B cell (primary cell): ENCODE measurements around the gene PLCL1. TPM values are rescaled to one million over a fixed set of nuclear protein-coding genes. Genes with fewer than 3 reads are reported as not detected.

ENCODE experiments used
- ATAC-seq: fragments of 200-7000 bp; cut with Tn5 transposase; one replicate; pipeline ENCODE4 v1.10.0; 2021; ENCODE audit warnings: low read depth, mild to moderate bottlenecking, moderate number of reproducible peaks, moderate library complexity
- CTCF ChIA-PET: fragments of 350-600 bp; sonication (Branson Sonifier 250); formaldehyde crosslinking; loops from one replicate; lab custom pipeline; 2021; ENCODE audit warnings: antibody characterized with exemption, inconsistent platforms; lab: Charles Lee
- POLR2A ChIA-PET: fragments of 350-600 bp; sonication (Branson Sonifier 250); formaldehyde crosslinking; loops from one replicate; lab custom pipeline; 2021; ENCODE audit warnings: antibody characterized with exemption; lab: Charles Lee
- DNase-seq: peaks from one replicate; pipeline ENCODE4 v3.0.0; 2013
- H2AFZ ChIP-seq: 2 replicates; pipeline ENCODE4 v1.6.1; 2012; ENCODE audit warnings: mild to moderate bottlenecking, low read depth, low read length; ENCODE audit not compliant: insufficient read depth, poor library complexity, severe bottlenecking
- H3K27ac ChIP-seq, 2 donors: 1 replicate in 1 of 2; 2 replicates in 1 of 2; pipeline ENCODE4 v1.5.1; 2012 to 2013; ENCODE audit warnings: low read length in 2 of 2, mild to moderate bottlenecking in 2 of 2, moderate library complexity in 1 of 2
- H3K27me3 ChIP-seq, 4 experiments: fragments of 200-600 bp in 1 of 4; sonication (generic) in 1 of 4; replicated peaks in 1 of 4; 1 replicate in 2 of 4; 2 replicates in 2 of 4; pipeline versions ENCODE4 v1.6.1 to v1.7.0; 2013 to 2016; ENCODE audit warnings: low read length in 3 of 4, mild to moderate bottlenecking in 2 of 4, mixed read lengths in 1 of 4, moderate library complexity in 1 of 4; ENCODE audit not compliant: insufficient read depth in 4 of 4, control insufficient read depth in 3 of 4; ENCODE audit errors: control extremely low read depth in 1 of 4
- H3K36me3 ChIP-seq, 2 experiments: replicated peaks in 1 of 2; 1 replicate in 1 of 2; 2 replicates in 1 of 2; pipeline versions ENCODE4 v1.6.1 to v1.7.1; 2013; ENCODE audit warnings: low read length in 1 of 2; ENCODE audit not compliant: insufficient read depth in 2 of 2, control insufficient read depth in 1 of 2; ENCODE audit errors: control extremely low read depth in 1 of 2, extremely low read depth in 1 of 2
- H3K4me1 ChIP-seq, 2 donors: fragments of 200-600 bp in 1 of 2; sonication (generic) in 1 of 2; 1 replicate in 1 of 2; 2 replicates in 1 of 2; pipeline versions ENCODE4 v1.5.1 to v1.6.1; 2013 to 2017; ENCODE audit warnings: low read length in 2 of 2; ENCODE audit not compliant: control insufficient read depth in 2 of 2, insufficient read depth in 2 of 2
- H3K4me2 ChIP-seq: replicated peaks from 2 replicates; pipeline ENCODE3; 2012; ENCODE audit warnings: mild to moderate bottlenecking, low read depth, low read length; ENCODE audit not compliant: poor library complexity, severe bottlenecking
- H3K4me3 ChIP-seq, 5 experiments: fragments of 200-600 bp in 1 of 5; sonication (generic) in 1 of 5; 1 replicate in 3 of 5; 2 replicates in 2 of 5; pipeline versions ENCODE4 v1.5.1 to v1.7.0; 2011 to 2016; ENCODE audit warnings: low read length in 4 of 5, mild to moderate bottlenecking in 4 of 5, low read depth in 2 of 5, control low read depth in 1 of 5, moderate library complexity in 1 of 5; ENCODE audit not compliant: insufficient read depth in 1 of 5; ENCODE audit errors: control extremely low read depth in 1 of 5, extremely low read depth in 1 of 5
- H3K79me2 ChIP-seq: fragments of 200-600 bp; sonication (generic); one replicate; pipeline ENCODE4 v1.6.0; 2016; ENCODE audit warnings: low read length; ENCODE audit not compliant: control insufficient read depth, insufficient read depth
- H3K9ac ChIP-seq: fragments of 200-600 bp; sonication (generic); 2 replicates; pipeline ENCODE4 v1.6.1; 2017; ENCODE audit warnings: mild to moderate bottlenecking, low read length, moderate library complexity
- H3K9me3 ChIP-seq, 3 donors: one replicate each; pipeline versions ENCODE4 v1.6.1 to v1.7.1; 2013; ENCODE audit warnings: low read length in 2 of 3; ENCODE audit not compliant: control insufficient read depth in 2 of 3, insufficient read depth in 1 of 3; ENCODE audit errors: control extremely low read depth in 1 of 3
- H4K20me1 ChIP-seq: 2 replicates; pipeline ENCODE4 v1.6.0; 2012; ENCODE audit warnings: mild to moderate bottlenecking, low read length; ENCODE audit not compliant: insufficient read depth, control insufficient read depth, poor library complexity, severe bottlenecking
- H3K27ac Mint-ChIP-seq: one replicate; pipeline ENCODE4 v1.8.0; 2021; ENCODE audit warnings: mixed read lengths
- H3K27me3 Mint-ChIP-seq: one replicate; pipeline ENCODE4 v1.8.0; 2021; ENCODE audit warnings: mixed read lengths
- H3K4me1 Mint-ChIP-seq: one replicate; pipeline ENCODE4 v1.8.0; 2021; ENCODE audit warnings: mixed read lengths
- H3K4me3 Mint-ChIP-seq: one replicate; pipeline ENCODE4 v1.8.0; 2021; ENCODE audit warnings: mixed read lengths
- H3K9me3 Mint-ChIP-seq: one replicate; pipeline ENCODE4 v1.8.0; 2022; ENCODE audit warnings: mixed read lengths; ENCODE audit not compliant: insufficient read depth
- EZH2 ChIP-seq: IDR thresholded peaks from 2 replicates; pipeline ENCODE4 v1.6.1; 2012; ENCODE audit warnings: borderline replicate concordance, low read depth, mild to moderate bottlenecking, moderate library complexity, low read length; ENCODE audit not compliant: insufficient read depth, poor library complexity, severe bottlenecking
- WGBS: methylation state at CpG from one replicate; pipeline ENCODE4 v1.1.5; 2013; ENCODE audit warnings: missing lambda C conversion rate; ENCODE audit not compliant: insufficient coverage; 5-methylcytosine and 5-hydroxymethylcytosine counted together
- intact Hi-C: fragments of 100-400 bp; cut with micrococcal nuclease; formaldehyde crosslinking; loops from one replicate; pipeline ENCODE4 v1.10.0; 2022
- polyA plus RNA-seq: library from polyadenylated mRNA; depleted of rRNA; stranded (reverse); fragments of >200 nt; gene quantifications from 2 replicates; pipeline ENCODE4 v1.2.3, GENCODE V29; 2012
- total RNA-seq, 2 donors: library from RNA; stranded (reverse); fragments of 120-200 nt in 1 of 2; gene quantifications; 1 replicate in 1 of 2; 2 replicates in 1 of 2; pipeline versions ENCODE4 v1.2.3 to v1.2.4, GENCODE V29; 2013 to 2022
- TF ChIP-seq, protein P1 (sequence below): fragments of 200-600 bp; IDR thresholded peaks from one replicate; pipeline ENCODE4 v1.8.0; 2022; ENCODE audit warnings: antibody characterized with exemption, mild to moderate bottlenecking

Gene PLCL1
- total and polyA plus RNA-seq, 2 donors (not counting 1 experiment from before 2014, with no cell fraction given): 0.07 to 0.25 TPM

DNA sequence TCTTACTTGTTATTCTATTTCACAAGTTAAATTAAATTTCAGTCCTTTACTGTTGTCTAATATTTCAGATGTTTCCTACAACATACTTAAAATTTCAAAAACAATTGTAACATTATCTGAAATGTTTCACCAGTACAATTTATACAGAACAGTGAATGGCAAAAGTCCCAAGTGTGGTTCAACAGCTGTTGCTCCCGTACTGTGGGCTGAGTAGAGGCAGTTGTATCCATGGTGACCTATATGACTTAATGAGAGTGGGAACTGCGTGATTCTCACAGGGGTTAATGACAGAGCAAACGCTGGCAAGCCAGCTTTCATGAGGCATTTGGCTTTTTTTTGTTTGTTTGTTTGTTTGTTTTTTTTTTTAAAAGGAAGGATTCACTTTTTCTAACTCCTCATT lies 5.3 kb upstream of the PLCL1 start:
- H3K27me3 Mint-ChIP-seq: peaks cover 70% of the 10 kb centered on the region
- no peak overlapping the region for H2AFZ ChIP-seq

DNA sequence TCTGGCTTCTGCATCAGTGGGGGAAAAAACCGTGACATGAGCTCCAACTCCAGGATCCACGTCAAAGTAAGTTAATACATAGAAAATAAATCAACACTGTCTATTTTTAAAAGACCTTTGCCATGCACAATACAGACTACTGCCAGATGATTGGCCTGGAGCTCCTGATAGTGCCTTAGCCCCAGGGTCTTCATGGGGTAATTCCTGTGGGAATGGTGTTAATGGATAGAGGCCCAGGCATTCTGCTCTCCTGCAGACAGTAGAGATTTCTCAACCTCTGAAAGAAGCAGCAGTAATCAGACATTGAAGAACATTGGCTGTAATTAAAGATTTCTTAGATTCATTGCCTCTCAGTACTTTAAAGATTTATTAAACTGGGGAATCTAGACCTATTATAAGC lies 4.3 kb upstream of the PLCL1 start:
- Histone ChIP-seq H3K79me2 (no peaks in the 10 kb centered on the region), H3K36me3 (no peaks in the 10 kb centered on the region), H3K9ac (no peak overlapping the region), H3K4me1 (peaks cover 8 to 10% of the 10 kb centered on the region in 2 donors), H3K27ac (no peak overlapping the region), H3K4me3 (no peak overlapping the region), H3K4me2 (no peak overlapping the region), H4K20me1 (no peaks in the 10 kb centered on the region), H3K9me3 (peaks cover 0 to 8% (median 0%) of the 10 kb centered on the region in 3 donors), H2AFZ (no peak overlapping the region), H3K27me3 (peaks cover 0 to 51% (median 39%) of the 10 kb centered on the region in 4 experiments)
- intact Hi-C loops: no loop called here
- TF ChIP-seq, protein P1, sequence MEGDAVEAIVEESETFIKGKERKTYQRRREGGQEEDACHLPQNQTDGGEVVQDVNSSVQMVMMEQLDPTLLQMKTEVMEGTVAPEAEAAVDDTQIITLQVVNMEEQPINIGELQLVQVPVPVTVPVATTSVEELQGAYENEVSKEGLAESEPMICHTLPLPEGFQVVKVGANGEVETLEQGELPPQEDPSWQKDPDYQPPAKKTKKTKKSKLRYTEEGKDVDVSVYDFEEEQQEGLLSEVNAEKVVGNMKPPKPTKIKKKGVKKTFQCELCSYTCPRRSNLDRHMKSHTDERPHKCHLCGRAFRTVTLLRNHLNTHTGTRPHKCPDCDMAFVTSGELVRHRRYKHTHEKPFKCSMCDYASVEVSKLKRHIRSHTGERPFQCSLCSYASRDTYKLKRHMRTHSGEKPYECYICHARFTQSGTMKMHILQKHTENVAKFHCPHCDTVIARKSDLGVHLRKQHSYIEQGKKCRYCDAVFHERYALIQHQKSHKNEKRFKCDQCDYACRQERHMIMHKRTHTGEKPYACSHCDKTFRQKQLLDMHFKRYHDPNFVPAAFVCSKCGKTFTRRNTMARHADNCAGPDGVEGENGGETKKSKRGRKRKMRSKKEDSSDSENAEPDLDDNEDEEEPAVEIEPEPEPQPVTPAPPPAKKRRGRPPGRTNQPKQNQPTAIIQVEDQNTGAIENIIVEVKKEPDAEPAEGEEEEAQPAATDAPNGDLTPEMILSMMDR: no peak
- no peak for TF ChIP-seq EZH2
- Mint-ChIP-seq H3K9me3 (peaks cover 4% of the 10 kb centered on the region), H3K4me3 (no peak overlapping the region), H3K4me1 (peaks cover 7% of the 10 kb centered on the region), H3K27me3 (peaks cover 68% of the 10 kb centered on the region), H3K27ac (no peak overlapping the region)
- ChIA-PET POLR2A (no interaction called here), CTCF (interaction anchor here (1.2 kb wide), 1 partner anchor 13 kb away, joined by 3 read pairs; no protein-coding TSS in a partner anchor)
- ATAC-seq (no peak), DNase-seq (no peak)
- 40% methylated on average over 1 of the region's 2 CpGs for WGBS

More for the DNA sequence above, 5.3 kb upstream of the PLCL1 start:
- no peak overlapping the region for H3K4me2 ChIP-seq
- peaks cover 0 to 8% (median 0%) of the 10 kb centered on the region in 3 donors for H3K9me3 ChIP-seq
- no peak overlapping the region for H3K4me3 ChIP-seq
- no peaks in the 10 kb centered on the region for H4K20me1 ChIP-seq
- TF ChIP-seq, protein P1: no peak
- TF ChIP-seq EZH2: no peak
- Mint-ChIP-seq H3K4me3 (no peak overlapping the region), H3K4me1 (peaks cover 4% of the 10 kb centered on the region), H3K27ac (no peak overlapping the region), H3K9me3 (peaks cover 4% of the 10 kb centered on the region)
- ChIA-PET POLR2A (no interaction called here), CTCF (no interaction called here)
- H3K27me3 ChIP-seq: peaks cover 0 to 49% (median 35%) of the 10 kb centered on the region in 4 experiments
- H3K36me3 ChIP-seq: no peaks in the 10 kb centered on the region
- no peak overlapping the region for H3K9ac ChIP-seq
- intact Hi-C loops: no loop called here
- WGBS: 79% methylated on average over 2 of the region's 3 CpGs
- no peak for DNase-seq
- peaks cover 5% of the 10 kb centered on the region in 2 donors for H3K4me1 ChIP-seq
- no peaks in the 10 kb centered on the region for H3K79me2 ChIP-seq
- no peak for ATAC-seq
- no peak overlapping the region for H3K27ac ChIP-seq
